Measurements from ENCODE around the gene RXRB.

- TF ChIP-seq EZH2 (IDR thresholded peaks at IDR 0.05; ENCODE audit: low read length) = no peak
- TF ChIP-seq CTCF (optimal IDR thresholded peaks at IDR 0.05 in 1 of 3, IDR thresholded peaks at IDR 0.05 in 1 of 3, conservative IDR thresholded peaks at IDR 0.05 in 1 of 3; ENCODE audit: extremely low read depth in 1 of 3, insufficient read depth in 2 of 3, low read length in 3 of 3) = no peak
Observed at GRCh38 chr6:33189164-33189563, 11.3 kb downstream of the RXRB start.

Data from keratinocyte (primary cell).